AG09309 (cell line): ENCODE measurements around the gene ANAPC5.
"Not testable (repeated sequence)": the region's sequence is repeated elsewhere in the genome, so short reads cannot be mapped to it uniquely, and the experiment has no call there.

Source experiments
- DNase-seq: peaks from one replicate; pipeline ENCODE4 v3.0.0-alpha.2; 2010; ENCODE audit warnings: low read depth
- H3K4me3 ChIP-seq: 2 replicates; pipeline ENCODE4 v1.5.1; 2011; ENCODE audit warnings: mild to moderate bottlenecking, low read depth, low read length, moderate library complexity; ENCODE audit not compliant: control insufficient read depth
- TF ChIP-seq, protein P1 (sequence below): IDR thresholded peaks from 2 replicates; pipeline ENCODE4 v1.5.1; 2011; ENCODE audit warnings: mild to moderate bottlenecking, low read depth, low read length, inconsistent platforms; ENCODE audit not compliant: insufficient read depth, control insufficient read depth; ENCODE audit errors: missing control alignments

ANAPC5 gene

DNA sequence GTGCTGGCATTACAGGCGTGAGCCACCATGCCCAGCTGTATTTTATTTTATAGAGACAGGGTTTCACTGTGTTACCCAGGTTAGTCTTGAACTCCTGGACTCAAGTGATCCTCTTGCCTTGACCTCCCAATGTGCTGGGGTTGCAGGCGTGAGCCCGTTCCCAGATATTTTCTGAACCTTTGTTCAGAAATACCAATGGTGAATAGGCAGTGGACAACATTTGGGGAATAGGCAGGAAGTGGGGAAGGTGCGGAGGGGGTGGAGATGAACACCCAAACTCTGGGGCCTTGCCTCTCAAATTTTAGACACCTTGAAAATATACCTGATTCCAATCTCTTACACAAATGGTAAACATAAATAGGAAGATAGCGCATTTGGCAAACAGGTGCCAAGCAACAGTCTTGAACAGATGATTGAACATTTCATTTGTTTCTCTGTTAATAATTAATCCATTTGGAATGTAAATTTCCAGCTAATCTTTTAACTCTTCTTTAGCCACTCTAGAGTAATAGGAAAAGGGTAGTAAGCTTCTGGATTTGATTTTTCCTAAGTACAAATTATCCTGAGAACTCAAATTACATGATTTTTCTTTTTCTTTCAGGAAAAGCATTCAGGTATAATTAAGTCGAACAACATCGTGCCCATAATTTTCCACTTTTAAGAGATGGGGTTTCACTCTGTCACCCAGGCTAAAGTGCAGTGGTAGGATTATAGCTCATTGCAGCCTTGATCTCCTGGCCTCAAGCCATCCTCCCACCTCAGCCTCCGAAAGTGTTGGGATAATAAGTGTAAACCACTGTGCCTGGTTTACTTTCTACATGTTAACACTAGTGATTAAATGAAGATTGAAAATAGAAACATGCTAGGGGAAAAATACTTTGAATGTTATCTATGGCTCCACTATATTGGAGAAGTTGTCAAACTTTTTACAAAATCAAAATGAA is 24.8 kb upstream of the ANAPC5 start:
- TF ChIP-seq, protein P1, sequence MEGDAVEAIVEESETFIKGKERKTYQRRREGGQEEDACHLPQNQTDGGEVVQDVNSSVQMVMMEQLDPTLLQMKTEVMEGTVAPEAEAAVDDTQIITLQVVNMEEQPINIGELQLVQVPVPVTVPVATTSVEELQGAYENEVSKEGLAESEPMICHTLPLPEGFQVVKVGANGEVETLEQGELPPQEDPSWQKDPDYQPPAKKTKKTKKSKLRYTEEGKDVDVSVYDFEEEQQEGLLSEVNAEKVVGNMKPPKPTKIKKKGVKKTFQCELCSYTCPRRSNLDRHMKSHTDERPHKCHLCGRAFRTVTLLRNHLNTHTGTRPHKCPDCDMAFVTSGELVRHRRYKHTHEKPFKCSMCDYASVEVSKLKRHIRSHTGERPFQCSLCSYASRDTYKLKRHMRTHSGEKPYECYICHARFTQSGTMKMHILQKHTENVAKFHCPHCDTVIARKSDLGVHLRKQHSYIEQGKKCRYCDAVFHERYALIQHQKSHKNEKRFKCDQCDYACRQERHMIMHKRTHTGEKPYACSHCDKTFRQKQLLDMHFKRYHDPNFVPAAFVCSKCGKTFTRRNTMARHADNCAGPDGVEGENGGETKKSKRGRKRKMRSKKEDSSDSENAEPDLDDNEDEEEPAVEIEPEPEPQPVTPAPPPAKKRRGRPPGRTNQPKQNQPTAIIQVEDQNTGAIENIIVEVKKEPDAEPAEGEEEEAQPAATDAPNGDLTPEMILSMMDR, result no peak

DNA sequence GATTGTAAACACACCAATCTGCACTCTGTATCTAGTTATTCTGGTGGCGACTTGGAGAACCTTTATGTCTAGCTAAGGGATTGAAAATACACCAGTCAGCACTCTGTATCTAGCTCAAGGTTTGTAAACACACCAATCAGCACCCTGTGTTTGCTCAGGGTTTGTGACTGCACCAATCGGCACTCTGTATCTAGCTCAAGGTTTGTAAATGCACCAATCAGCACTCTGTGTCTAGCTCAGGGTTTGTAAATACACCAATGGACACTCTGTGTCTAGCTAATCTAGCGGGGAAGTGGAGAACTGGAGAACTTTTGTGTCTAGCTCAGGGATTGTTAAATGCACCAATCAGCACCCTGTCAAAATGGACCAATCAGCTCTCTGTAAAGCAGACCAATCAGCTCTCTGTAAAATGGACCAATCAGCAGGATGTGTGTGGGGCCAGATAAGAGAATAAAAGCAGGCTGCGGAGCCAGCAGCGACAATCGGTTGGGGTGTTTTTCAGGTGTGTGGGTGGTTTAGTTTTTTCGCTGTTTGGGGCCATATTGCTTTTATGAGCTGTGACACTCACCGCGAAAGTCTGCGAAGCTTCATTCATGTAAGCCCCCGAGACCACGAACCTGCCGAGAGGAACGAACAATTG is 22.9 kb upstream of the ANAPC5 start:
- not testable (repeated sequence) for DNase-seq, H3K4me3 ChIP-seq

More for the DNA sequence above, 24.8 kb upstream of the ANAPC5 start:
- no peak for DNase-seq
- no peak overlapping the region for H3K4me3 ChIP-seq

DNA sequence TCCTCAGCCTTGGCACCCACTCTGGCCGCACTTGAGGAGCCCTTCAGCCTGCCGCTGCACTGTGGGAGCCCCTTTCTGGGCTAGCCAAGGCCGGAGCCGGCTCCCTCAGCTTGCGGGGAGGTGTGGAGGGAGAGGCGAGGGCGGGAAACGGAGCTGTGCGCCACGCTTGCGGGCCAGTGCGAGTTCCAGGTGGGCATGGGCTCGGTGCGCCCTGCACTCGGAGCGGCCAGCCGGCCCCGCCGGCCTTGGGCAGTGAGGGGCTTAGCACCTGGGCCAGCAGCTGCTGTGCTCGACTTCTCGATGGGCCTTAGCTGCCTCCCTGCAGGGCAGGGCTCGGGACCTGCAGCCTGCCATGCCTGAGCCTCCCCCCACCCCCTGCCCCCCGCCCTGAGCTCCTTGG is 22.1 kb upstream of the ANAPC5 start:
- H3K4me3 ChIP-seq, DNase-seq: not testable (repeated sequence)

DNA sequence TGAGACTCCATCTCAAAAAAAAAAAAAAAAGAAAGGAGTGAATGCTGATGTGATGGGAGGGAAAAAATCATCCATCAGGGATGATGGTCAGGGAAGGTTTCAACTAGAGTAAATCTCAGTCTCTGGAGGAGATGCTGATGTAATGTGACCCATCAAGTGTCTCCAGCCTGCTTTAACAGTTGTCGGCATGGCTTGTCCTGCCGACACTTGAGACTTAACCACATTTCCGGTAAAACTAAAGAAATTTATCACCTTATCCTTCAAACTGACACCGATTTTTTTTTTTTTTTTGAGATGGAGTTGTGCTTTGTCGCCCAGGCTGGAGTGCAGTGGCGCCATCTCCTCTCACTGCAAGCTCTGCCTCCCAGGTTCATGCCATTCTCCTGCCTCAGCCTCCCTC is 21.5 kb upstream of the ANAPC5 start:
- no peak for DNase-seq
- H3K4me3 ChIP-seq, result no peak overlapping the region
- TF ChIP-seq, protein P1, result no peak

DNA sequence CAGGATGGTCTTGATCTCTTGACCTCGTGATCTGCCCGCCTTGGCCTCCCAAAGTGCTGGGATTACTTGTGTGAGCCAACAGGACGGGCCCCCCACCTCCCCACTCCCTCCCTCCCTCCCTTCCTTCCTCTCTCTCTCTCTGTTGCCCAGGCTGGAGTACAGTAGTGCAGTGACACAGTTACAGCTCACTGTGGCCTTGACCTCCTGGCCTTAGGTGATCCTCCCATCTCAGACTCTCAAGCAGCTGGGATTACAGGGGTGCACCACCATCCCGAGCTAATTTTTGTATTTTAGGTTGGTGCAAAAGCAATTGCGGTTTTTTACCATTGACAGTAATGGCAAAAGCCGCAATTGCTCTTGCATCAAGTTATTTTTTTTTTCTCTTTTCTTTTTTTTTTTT is 19.2 kb upstream of the ANAPC5 start:
- no peak overlapping the region for H3K4me3 ChIP-seq
- no peak for DNase-seq
- TF ChIP-seq, protein P1, result no peak

DNA sequence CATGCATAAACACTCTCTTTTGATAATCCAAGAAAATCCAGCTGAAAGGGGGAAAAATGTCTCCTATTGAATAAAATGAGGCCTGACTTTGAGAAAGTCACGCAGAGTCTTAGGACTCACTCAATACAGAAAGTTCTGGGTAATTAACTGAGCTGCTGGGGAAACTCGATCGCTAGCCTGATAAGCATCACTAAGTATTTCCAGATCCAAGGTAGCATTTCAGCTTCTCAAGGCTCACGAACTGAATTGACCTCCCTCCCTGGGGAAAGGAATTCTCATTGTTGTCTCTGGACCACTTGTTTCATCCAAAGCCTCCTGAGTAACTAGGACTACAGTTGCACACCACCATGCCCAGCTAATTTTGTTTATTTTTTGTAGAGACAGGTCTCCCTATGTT is 13.8 kb upstream of the ANAPC5 start:
- TF ChIP-seq, protein P1, result no peak

DNA sequence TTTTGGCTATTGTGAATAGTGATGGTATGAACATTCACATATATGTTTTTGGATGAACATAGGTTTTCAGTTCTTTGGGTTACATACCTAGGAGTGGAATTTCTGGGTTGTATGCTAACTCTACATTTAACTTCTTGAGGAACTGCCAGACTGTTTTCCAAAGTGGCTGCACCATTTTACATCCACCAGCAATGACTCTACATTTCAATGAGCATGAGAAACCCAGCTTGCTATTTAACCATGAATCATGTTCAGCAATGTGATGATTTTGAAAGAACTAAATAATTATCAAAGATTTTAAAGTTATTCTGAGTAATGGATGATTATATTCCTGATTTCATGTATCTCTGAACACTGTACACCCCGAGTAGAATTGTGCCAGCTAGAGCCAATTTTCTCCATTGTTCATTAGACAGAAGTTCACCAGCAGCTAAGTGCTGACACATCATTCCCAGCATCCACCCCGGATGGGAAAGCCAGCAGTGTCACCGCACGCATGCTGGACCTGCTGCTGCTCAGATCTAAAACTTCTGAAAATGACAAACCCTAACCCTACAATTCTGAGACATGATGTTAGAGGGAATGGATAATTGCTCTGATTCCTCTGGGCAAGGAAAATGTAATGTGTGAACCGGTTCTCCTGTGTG is 13.3 kb upstream of the ANAPC5 start:
- no peak for DNase-seq
- H3K4me3 ChIP-seq, result no peak overlapping the region
- TF ChIP-seq, protein P1, result no peak

More for the DNA sequence above, 13.8 kb upstream of the ANAPC5 start:
- DNase-seq, result no peak
- no peak overlapping the region for H3K4me3 ChIP-seq
